Heart right ventricle (tissue), 16 donors: ENCODE results near the gene SLC25A36. TPM values are rescaled to one million over a fixed set of nuclear protein-coding genes. Genes with fewer than 3 reads are reported as not detected.
A peak's percentile ranks its signal among the peaks of the same experiment; 100 is the strongest.
"Not testable (repeated sequence)": the region's sequence is repeated elsewhere in the genome, so short reads cannot be mapped to it uniquely, and the experiment has no call there.

Source experiments
- ATAC-seq, 8 donors: fragments of 200-7000 bp; cut with Tn5 transposase; one replicate each; pipeline ENCODE4 v1.9.1; 2020; ENCODE audit warnings: mild to moderate bottlenecking in 8 of 8, moderate library complexity in 8 of 8, moderate number of reproducible peaks in 1 of 8
- DNase-seq, 2 donors: peaks; one replicate each; pipeline ENCODE4 v3.0.0-alpha.2; 2020
- H3K27ac ChIP-seq, 10 donors: fragments of 200-600 bp; sonication (generic) in 2 of 10; one replicate each; pipeline versions ENCODE4 v1.5.0 to v1.8.0; 2020 to 2022; ENCODE audit warnings: mild to moderate bottlenecking in 3 of 10
- H3K27me3 ChIP-seq, 7 donors: fragments of 200-600 bp; one replicate each; pipeline ENCODE4 v1.8.0; 2021 to 2022; ENCODE audit warnings: mild to moderate bottlenecking in 2 of 7
- H3K36me3 ChIP-seq, 9 donors: fragments of 200-600 bp; sonication (generic) in 1 of 9; one replicate each; pipeline versions ENCODE4 v1.5.0 to v1.8.0; 2020 to 2022; ENCODE audit warnings: mild to moderate bottlenecking in 2 of 9
- H3K4me1 ChIP-seq, 9 donors: fragments of 200-600 bp; sonication (generic) in 1 of 9; one replicate each; pipeline versions ENCODE4 v1.5.0 to v1.8.0; 2020 to 2022; ENCODE audit warnings: mild to moderate bottlenecking in 4 of 9
- H3K4me3 ChIP-seq, 10 donors: fragments of 200-600 bp; sonication (generic) in 2 of 10; one replicate each; pipeline versions ENCODE4 v1.5.0 to v1.8.0; 2020 to 2022; ENCODE audit warnings: mild to moderate bottlenecking in 7 of 10, moderate library complexity in 2 of 10
- H3K9me3 ChIP-seq, 11 donors: fragments of 200-600 bp in 10 of 11; sonication (generic) in 2 of 11; one replicate each; pipeline versions ENCODE4 v1.5.0 to v1.8.0; 2013 to 2022; ENCODE audit warnings: mild to moderate bottlenecking in 2 of 11, control low read depth in 1 of 11, moderate library complexity in 1 of 11
- WGBS, 2 donors: extraction: QIAGEN DNeasy Blood & Tissue Kit; methylation state at CpG; one replicate each; pipeline ENCODE4 v1.1.7; 2013; ENCODE audit warnings: inconsistent platforms in 1 of 2; 5-methylcytosine and 5-hydroxymethylcytosine counted together
- intact Hi-C, 10 donors: fragments of 100-400 bp; cut with DNase I; formaldehyde crosslinking; loops; one replicate each; pipeline versions ENCODE4 v1.11.1 to v1.14.2; 2022
- polyA plus RNA-seq, 2 donors: library from polyadenylated mRNA; stranded (reverse); fragments of 200-250 nt; gene quantifications; one replicate each; pipeline ENCODE4 v1.2.3, GENCODE V29; 2013
- total RNA-seq, 10 donors: library from RNA; stranded (reverse); fragmentation: NEBNext Ultra II Directional in 3 of 10; extraction: Animal tissue kit (Norgen Biotek cat#: 25700) in 3 of 10; gene quantifications; one replicate each; pipeline versions ENCODE4 v1.2.1 to v1.2.4, GENCODE V29; 2021 to 2023
- TF ChIP-seq, protein P1 (sequence below), 9 donors: fragments of 200-600 bp; sonication (generic) in 2 of 9; IDR thresholded peaks; one replicate each; pipeline versions ENCODE4 v1.5.0 to v1.8.0; 2021 to 2022; ENCODE audit warnings: antibody characterized with exemption in 9 of 9, mild to moderate bottlenecking in 5 of 9, moderate library complexity in 1 of 9
- donor health status: Arrhythmogenic right ventricular cardiomyopathy.
- donor health status: ischemic (EF 13 %, LVEDD 7.1; RV severe dilation, severe dysfunction).
- donor health status: healthy with polysubstance abuse.
- donor health status: DM: no; HTN: yes; CAD: no.
- donor health status: DM: no; HTN: no; CAD: no.
- donor health status: ischemic (EF 25% LVEDD 6.9; RV normal size, moderate dysfunction).
- donor health status: ischemic (EF 25% LVEDD 5.7; RV mildly dilated, moderate dysfunction).
- donor health status: healthy.
- donor health status: DM: yes; HTN: yes; CAD: no.
- donor health status: Ischemic cardiomyopathy.
- donor health status: ischemic (EF 35%, LVEDD 5.7; RV mildly dilated, moderate dysfunction).
- donor health status: nonischemic (EF 11% LVEDD 7.7; RV severe dilation, severe dysfunction).
- donor health status: DM: yes; HTN: yes; CAD: no.
- donor health status: PGD.
- donor health status: ischemic (EF 29% LVEDD 5.4; RV normal size, mild dysfunction).
- donor health status: nonischemic (EF 23%, LVEDD 6.1; RV moderate dilation, normal function).

Gene SLC25A36
- total and polyA plus RNA-seq, 12 donors: 20.4 to 99.1 (median 59.2) TPM

DNA sequence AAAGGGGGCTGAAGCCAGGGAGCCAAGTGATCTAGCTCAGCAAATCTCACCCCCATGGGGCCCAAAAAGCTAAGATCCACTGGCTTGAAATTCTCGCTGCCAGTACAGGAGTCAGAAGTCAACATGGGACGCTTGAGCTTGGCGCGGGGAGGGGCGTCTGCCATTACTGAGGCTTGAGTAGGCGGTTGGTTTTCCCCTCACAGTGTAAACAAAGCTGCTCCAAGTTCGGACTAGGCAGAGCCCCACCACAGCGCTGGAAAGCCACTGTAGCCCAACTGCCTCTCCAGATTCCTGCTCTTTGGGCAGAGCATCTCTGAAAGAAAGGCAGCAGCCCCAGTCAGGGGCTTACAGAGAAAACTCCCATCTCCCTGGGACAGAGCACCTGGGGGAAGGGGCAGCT, 8.1 kb upstream of the SLC25A36 start:
- Histone ChIP-seq H3K27me3 (peaks cover 0 to 11% (median 0%) of the 10 kb centered on the region in 7 donors), H3K4me1 (peaks cover 0 to 5% (median 0%) of the 10 kb centered on the region in 9 donors), H3K4me3 (no peak overlapping the region), H3K36me3 (no peaks in the 10 kb centered on the region), H3K27ac (no peak overlapping the region), H3K9me3 (peaks cover 0 to 9% (median 0%) of the 10 kb centered on the region in 11 donors)
- intact Hi-C loops: no loop called here
- WGBS, 2 donors: 84 to 93% methylated on average over 8 of the region's 8 CpGs
- TF ChIP-seq, protein P1, sequence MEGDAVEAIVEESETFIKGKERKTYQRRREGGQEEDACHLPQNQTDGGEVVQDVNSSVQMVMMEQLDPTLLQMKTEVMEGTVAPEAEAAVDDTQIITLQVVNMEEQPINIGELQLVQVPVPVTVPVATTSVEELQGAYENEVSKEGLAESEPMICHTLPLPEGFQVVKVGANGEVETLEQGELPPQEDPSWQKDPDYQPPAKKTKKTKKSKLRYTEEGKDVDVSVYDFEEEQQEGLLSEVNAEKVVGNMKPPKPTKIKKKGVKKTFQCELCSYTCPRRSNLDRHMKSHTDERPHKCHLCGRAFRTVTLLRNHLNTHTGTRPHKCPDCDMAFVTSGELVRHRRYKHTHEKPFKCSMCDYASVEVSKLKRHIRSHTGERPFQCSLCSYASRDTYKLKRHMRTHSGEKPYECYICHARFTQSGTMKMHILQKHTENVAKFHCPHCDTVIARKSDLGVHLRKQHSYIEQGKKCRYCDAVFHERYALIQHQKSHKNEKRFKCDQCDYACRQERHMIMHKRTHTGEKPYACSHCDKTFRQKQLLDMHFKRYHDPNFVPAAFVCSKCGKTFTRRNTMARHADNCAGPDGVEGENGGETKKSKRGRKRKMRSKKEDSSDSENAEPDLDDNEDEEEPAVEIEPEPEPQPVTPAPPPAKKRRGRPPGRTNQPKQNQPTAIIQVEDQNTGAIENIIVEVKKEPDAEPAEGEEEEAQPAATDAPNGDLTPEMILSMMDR (IDR thresholded peaks at IDR 0.05): no peak
- DNase-seq (no peak), ATAC-seq (no peak)

DNA sequence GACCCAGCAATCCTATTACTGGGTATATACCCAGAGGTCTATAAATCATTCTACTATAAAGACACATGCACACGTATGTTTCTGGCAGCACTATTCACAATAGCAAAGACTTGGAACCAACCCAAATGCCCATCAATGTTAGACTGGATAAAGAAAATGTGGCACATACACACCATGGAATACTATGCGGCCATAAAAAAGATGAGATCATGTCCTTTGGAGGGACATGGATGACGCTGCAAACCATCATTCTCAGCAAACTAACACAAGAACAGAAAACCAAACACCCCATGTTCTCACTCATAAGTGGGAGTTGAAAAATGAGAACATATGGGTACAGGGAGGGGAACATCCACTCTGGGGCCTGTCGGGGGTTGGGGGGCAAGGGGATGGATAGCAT, 2.3 kb upstream of the SLC25A36 start:
- H3K9me3 ChIP-seq, H3K27ac ChIP-seq, H3K4me3 ChIP-seq, H3K27me3 ChIP-seq, H3K36me3 ChIP-seq, ATAC-seq, DNase-seq, intact Hi-C loops: not testable (repeated sequence)
- 83 to 94% methylated on average over 4 of the region's 4 CpGs for WGBS, 2 donors
- peaks cover 0 to 21% (median 14%) of the 10 kb centered on the region in 9 donors for H3K4me1 ChIP-seq

DNA sequence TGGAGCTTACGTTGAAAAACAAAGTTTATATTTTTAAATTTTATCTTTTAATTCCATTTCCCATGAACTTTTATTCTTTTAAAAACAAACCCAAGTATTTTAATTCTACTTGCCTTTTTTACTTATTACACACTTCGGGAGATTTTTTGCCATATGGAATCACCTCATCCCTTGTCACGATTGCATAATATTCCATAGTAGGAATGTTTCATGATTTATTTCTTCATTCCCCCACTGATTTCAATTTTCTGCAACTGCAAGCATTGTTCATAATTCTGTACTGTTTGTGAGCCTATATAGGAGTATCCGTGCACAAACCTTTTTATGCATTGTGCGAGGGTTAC, 574 bp upstream of the SLC25A36 start:
- WGBS, 2 donors: 45 to 52% methylated on average over 5 of the region's 5 CpGs
- H3K27ac ChIP-seq: peak overlapping the region; percentile 92 to 99 (median 97)
- TF ChIP-seq, protein P1 (IDR thresholded peaks at IDR 0.05): no peak
- no peak for ATAC-seq
- peak overlapping the region; percentile 73 to 96 (median 88) for H3K4me3 ChIP-seq
- H3K36me3 ChIP-seq: no peaks in the 10 kb centered on the region
- no peak for DNase-seq
- H3K4me1 ChIP-seq: peaks cover 5 to 39% (median 28%) of the 10 kb centered on the region in 9 donors
- intact Hi-C loops: no loop called here
- H3K9me3 ChIP-seq: peaks cover 0 to 9% (median 0%) of the 10 kb centered on the region in 11 donors
- H3K27me3 ChIP-seq: no peaks in the 10 kb centered on the region

DNA sequence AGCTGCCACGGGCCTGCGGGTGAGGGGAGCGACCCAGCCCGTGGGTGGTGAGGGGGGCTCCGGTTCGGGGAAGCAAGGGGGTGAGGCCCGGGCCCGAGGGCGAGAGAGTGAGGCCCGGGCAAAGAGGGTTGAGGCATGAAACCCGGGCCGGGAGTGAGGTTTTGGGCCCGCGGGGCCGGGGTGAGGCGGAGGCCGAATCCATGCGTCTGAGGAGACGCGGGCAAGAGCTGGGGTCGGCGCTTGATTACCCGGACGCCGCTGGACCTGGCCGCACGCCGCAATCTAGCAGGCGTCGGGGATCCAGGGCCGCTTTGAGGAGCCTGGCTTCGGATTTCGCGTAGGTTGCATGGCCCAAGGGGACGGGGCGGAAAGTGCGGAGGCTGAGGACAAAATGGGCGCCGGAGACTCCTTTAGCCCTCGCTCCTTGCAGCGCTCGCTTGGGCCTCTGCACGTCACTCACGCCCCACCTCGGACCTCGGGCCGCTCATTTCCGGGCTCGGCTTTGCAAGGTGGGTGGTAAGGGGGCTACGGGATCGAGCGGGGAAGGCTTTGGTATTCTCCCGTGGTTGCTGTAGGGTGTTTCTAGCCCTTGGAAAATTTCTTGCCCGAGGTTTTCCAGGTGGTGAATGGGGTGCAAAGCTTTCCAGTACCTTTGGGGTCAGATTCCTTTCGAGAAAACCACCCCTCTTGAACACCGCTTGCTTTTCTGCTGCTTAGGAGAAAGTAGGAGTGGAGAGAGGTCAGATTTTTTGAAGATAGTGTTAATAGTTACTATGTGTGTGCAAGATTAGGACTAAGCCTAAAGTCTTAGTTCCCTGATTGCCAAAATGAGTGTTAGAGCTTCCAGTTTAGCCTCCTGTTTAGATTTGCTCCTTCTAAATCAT, 827 bp downstream of the SLC25A36 start:
- no peaks in the 10 kb centered on the region for H3K27me3 ChIP-seq
- intact Hi-C loops: loop anchor here in 1 of 10 donors (2.0 kb wide), 1 partner anchor 18 kb away; no protein-coding TSS in a partner anchor
- TF ChIP-seq, protein P1 (IDR thresholded peaks at IDR 0.05): no peak
- H3K4me3 ChIP-seq: peak overlapping the region; percentile 73 to 96 (median 88)
- H3K4me1 ChIP-seq: peaks cover 5 to 53% (median 37%) of the 10 kb centered on the region in 9 donors
- H3K9me3 ChIP-seq: peaks cover 0 to 5% (median 0%) of the 10 kb centered on the region in 11 donors
- DNase-seq (peak; percentile 47 to 63), ATAC-seq (peak; percentile 54 to 83 (median 69))
- no peaks in the 10 kb centered on the region for H3K36me3 ChIP-seq
- peak overlapping the region; percentile 92 to 99 (median 97) for H3K27ac ChIP-seq
- 0% methylated on average over 48 to 56 of the region's 56 CpGs for WGBS, 2 donors
